SK-MEL-5 (cell line): ENCODE data around the gene FBRSL1. TPM values are rescaled to one million over a fixed set of nuclear protein-coding genes. Genes with fewer than 3 reads are reported as not detected.

Experiments
- DNase-seq: peaks from one replicate; pipeline ENCODE4 v3.0.0-alpha.2; 2016; ENCODE audit warnings: low read depth, low spot score
- in situ Hi-C: cut with HindIII; loops from 2 replicates; pipeline ENCODE4 v1.10.0; 2016; ENCODE audit warnings: low sequenced_read_pairs, high pct_unique_total_duplicates, low pct_unique_long_range_greater_than_20kb
- total RNA-seq: library from RNA; depleted of rRNA; stranded (reverse); fragments of >200 nt; shearing (Covaris generic); gene quantifications from 2 replicates; pipeline ENCODE4 v1.2.3, GENCODE V29; 2014

The FBRSL1 gene
- total RNA-seq, 1 experiment from 2014 or later: 4.1 TPM

DNA sequence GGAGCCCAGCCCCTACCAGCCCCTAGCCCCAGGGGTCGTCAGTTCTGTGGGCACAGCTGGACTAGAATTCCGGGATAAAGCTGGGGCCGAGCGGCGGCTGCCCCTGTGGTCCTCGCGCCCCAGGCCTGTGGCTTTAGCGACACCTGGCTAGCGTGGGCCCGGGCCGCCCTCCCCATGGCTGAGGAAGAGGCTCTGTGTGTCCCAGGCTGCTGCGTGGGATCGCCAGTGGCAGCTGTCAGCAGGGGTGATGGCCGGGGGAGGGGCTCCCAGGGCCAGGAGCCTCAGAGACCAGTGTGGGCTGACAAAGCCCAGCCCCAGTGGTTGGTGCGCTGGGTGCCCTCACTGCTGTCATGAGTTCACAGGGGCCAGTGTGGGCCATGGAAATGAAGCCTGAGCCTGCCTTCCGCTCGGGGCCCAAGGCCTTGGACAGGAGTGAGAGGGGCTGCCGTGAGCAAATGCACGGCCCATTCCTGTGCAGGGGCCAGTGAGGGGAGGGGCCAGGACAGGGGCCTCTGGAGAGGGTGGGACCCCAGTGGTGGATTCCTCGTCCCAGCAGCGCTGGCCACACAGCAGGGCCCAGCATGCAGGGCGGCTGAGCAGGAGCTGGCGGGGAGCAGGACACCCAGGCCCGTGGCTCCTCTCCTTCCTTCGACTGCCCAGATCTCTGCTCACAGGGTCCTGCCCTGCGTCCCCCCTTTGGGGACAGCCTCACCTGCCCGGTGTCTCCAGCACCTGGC lies 11.4 kb downstream of the FBRSL1 start:
- in situ Hi-C loops: no loop called here
- DNase-seq: no peak

DNA sequence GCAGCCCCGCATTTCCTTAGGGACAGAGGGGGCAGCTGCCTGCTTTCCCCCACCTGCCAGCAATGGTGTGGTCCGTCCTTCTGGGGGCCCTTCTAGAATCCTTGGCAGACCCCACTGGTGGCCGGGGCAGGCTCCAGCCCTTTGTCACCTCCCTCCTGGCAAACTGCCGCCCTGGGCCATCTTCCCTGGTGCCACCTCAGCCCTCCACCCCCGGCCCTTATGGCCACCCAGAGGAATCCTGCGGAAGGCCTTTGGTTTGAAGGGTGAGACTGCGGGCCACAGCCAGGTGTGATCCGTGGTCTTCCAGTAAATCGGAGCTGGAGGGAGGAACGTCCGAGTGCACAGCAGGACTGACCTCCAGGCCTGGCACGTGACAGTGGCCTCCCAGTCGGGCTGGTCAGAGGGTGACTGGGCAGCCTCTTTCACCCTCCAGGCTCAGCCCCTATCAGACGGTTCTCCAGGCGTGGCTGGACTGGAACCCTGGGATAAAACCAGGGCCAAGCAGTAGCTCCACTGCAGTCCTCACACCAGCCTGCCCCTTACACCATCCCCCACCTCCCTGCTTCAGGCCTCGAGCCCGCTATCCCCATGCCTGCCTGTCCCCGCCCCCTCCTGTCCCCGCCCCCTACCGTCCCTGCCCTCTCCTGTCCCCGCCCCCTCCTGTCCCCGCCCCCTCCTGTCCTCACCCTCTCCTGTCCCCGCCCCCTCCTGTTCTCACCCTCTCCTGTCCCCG lies 12.4 kb downstream of the FBRSL1 start:
- peak; percentile 29 for DNase-seq
- in situ Hi-C loops: no loop called here

DNA sequence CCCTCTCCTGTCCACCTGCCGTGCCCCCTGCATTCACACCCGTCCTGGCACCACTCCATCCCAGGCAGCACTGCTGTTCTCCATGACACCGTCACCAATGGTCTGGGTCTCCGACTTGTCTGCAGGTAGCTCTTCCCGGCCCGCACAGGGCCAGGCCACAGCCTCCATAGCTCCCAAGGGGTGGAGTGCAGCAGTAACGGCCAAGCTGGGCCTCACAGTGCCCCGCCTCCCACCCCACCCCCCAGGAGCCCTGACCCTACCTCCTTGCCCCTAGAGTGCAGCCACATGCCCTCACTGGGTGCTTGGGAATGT lies 12.9 kb downstream of the FBRSL1 start:
- in situ Hi-C loops: no loop called here
- no peak for DNase-seq

DNA sequence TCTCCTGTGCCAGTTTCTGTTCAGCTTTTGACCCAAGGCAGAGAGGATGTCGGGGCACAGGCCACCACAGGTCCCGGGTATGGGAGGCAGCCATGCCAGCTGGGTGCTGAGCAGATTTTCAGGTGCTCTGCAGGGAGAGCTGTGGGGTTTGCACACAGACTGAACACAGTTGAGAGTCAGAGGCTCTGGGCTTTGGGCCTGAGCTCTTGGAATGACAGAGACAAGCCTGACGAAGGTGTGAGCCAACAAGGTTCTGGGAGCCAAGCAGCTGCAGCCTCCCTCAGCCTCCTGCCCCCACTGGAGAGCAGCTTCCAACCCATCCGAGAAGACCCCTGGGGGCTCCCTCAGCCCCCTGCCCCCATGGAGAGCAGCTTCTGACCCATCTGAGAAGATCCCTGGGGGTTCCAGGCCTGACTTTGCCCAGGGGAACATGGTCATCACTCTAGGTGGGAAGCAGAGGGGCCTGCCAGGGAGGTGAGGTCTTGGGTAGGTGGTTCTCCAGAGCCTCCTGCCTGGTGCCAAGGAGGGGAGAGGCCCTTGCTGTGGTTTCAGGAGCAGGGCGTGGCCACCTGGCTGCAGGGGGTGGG lies 13.8 kb downstream of the FBRSL1 start:
- in situ Hi-C loops: no loop called here
- DNase-seq: no peak

DNA sequence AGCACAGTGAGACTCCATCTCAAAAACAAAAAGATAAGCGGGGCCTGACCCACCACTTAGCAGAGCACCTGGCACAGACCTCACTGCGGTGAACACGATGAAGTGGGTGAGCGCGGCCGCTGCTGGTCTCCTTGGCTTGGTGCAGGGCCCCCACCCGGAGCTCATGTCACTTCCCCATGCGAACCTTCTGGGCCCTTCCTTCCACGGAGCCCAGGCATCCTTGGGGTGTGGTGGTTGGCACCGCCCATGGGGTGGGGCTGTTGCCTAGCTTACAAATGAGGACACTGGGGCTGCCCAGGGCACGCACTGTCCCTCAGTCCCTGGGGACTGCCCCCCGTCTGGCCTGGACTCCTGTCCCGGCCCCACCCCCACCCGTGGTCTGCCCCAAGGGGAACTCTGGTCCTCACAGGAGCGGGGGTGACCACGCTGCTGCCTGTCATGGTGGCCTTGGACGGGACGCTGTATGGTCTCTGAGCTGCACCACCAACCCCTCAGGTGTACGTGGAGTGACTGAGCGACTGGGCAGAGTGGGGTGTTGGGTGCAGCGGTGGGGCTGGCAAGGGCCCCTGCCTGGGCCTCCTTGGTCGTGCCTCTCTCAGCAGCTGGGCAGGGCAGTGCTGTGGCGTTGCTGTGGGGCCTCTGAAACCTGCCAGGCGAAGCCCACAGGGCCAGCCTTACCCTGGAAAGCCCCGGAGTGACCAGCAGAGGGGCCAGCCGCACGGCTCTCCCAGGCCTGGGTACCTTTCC lies 15.3 kb downstream of the FBRSL1 start:
- in situ Hi-C loops: no loop called here
- DNase-seq: no peak

DNA sequence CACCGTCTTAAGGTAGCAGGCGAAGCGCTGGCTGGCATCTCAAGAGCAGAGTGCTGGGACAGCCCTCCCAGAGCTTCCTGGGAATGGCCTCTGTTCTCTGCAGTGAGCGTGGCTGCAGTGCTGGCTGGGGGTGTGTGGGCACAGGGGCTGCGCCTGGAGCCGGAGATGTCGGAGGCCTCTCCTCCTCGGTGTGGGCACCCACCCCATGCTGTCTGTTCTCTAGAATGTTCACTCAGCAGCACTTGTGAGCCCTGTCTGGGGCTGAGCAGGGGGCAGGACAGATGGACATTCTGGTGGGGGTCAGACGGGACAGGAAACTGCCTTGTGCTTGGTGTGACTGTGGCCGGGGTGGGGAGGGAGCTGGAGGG lies 15.9 kb downstream of the FBRSL1 start:
- in situ Hi-C loops: no loop called here
- no peak for DNase-seq

DNA sequence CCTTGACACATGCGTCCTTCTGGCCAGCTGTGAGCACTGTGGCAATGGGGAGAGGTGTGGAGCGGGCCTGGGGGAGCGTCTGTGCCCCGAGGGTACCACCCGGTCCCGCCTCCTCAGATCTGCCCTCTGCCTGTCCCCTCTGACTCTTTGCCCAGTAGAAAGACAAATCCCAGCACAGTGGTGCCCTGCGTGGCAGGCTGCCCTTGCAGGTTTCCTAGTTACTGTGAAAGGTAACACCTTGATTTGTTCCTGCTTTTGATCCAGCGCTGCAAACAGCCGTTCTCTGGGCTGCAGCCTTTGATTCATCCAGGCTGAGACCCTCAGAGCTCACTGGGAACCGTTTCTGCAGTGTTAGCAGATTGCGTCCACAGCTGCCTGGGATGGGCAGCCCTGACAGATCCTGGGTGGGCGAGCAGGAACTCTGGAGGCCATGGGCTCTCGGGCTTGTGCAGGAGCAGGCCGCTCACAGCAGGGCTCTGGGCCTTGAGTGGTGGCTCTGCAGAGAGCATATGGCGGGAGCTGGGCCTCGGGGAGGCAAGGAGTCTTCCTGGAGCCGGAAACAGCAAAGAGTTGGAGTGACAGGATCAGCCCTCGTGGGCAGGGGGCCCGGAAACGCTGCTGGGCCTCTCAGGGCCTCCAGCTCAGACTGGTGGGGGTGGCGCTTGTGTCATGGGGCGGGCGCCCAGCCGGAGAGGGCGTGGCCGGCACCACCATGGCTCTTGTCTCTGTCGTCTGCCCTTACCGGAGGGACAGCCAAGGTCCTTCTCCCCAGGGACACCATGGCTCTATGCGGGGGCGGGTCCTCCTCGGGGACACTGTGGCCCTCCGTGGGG lies 16.6 kb downstream of the FBRSL1 start:
- in situ Hi-C loops: no loop called here
- DNase-seq: peak; percentile 18

DNA sequence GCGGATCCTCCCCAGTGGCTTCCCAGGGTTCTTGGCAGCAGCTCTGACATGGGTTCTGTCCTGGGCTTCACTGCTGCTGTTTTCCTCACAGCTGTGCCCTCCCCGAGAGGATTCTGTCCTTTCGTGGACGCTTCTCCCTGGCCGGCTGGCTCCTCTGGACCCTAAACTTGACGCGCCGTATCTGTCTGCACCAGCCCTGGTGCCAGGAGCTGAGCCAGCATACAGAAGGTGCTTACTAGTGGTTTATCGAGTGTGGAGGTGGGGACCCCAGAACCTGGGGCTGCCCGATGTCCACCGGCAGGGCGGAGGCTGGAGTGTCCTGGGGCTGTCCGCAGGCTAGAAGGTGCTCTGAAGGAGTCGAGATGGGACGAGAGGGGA lies 17.2 kb downstream of the FBRSL1 start:
- DNase-seq: no peak

DNA sequence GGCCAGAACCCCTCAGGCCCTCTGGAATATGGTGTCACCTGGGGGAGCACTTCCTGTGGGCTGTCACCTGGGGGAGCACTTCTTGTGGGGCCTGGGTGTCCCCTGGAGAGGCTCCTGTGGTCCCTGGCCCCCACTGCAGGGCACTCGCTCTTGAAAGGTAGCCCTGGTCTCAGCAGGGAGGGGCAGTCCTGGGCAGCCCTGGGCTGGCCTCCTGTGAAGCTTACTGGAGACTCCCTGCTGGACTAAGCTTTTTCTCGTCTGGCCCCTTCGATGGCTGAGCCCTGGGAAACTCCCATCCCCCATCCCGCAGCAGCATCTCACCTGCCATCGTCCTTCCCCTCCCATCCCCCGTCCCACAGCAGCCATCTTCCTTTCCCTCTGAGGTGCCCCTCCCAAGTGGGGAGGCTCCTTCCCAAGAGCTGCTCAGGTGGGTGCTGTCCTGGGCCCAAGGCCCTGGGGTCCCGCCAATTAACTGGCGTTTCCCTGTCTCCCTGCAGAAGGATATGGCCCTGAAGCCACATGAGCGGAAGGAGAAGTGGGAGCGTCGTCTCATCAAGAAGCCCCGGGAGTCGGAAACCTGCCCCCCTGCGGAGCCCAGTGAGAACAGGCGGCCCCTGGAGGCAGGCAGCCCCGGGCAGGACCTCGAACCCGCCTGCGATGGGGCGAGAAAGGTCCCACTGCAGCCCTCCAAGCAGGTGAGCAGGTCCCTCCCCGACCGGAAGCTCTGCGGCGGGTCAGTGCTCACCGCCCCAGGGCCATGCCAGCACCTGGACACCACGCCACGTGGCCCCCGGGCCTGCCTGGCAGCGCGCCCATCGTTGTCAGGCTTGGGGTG lies 17.9 kb downstream of the FBRSL1 start:
- no peak for DNase-seq
- in situ Hi-C loops: no loop called here

More for the DNA sequence above, 17.2 kb downstream of the FBRSL1 start:
- in situ Hi-C loops: no loop called here

DNA sequence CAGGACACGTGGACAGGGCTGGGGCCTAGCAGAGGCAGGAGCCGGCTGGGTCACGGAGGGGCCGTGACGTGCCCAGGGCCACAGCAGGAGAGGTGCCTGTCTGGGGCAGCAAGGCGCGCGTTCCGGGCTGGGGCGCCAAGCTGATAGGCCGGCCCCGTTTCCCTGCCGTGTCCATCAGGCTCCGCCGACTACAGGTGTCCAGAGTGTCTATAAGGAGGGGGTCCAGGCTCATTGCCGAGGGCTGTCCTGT lies 18.5 kb downstream of the FBRSL1 start:
- no peak for DNase-seq
- in situ Hi-C loops: no loop called here

DNA sequence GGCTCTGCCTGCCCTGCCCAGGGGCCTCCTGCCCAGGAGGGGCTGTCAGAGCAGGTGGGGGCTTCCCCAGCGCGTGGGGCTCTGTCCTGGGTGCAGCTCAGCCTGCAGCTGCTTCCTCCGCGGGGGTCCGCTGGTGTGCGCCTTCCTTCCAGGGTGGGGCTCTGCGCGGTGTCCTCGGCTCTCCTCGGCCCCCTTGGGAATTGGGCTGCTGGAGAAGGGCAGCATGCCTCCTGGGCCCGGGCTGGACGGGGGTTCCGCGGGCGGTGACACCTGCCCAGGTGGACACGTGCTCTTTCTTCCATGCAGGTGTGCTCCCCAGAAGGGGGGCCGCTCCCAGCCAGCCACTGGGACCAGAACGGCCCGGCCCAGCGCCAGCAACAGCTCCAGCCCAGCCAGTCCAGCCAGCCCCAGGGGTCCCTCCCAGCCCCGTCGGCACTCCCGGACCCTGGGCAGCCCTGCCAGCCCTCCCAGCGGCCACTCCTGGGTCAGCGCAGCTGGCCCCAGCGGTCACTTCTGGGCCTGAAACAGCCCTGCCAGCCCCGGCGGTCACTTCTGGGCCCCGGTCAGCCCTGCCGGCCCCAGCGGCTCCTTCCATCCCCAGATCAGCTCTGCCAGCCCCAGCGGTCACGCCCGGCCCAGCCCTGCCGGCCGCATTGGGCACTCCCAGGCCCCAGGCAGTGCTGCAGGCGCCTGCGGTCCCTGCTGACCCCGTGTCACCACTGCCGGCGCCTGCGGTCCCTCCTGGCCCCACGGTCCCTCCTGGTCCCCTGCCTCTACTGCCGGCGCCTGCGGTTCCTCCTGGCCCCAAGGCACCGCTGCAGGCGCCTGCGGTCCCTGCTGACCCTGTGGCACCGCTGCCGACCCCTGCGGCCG lies 19.1 kb downstream of the FBRSL1 start:
- DNase-seq: no peak
- in situ Hi-C loops: no loop called here

DNA sequence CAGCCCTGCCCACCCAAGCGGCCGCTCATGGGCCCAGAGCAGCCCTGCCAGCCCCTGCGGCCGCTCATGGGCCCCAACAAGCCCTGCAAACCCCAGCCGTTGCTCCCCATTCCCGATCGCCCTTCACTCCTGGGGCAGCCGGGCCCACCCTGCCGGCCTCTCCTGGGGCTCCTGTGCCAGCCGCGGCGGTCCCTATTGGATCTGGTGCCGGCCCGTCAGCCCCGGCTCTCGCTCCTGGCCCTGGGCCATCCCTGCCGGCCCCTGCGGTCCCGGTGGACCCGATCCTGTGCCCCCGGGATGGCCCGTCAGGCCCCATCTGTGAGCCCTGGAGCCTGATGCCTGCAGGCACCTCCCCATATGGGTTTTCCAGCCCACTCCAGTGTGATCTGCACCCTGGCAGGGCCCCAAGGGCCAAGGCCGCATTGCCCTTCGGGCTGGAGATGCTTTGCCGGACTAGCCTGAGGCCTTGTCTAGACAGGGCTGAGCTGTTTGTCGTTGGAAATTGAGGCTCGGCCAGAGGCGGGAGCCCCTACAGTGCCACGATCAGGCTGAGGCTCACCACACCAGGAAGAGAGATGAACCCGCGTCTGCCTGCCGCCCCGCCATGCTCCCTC lies 20.3 kb downstream of the FBRSL1 start:
- DNase-seq: no peak
- in situ Hi-C loops: no loop called here

DNA sequence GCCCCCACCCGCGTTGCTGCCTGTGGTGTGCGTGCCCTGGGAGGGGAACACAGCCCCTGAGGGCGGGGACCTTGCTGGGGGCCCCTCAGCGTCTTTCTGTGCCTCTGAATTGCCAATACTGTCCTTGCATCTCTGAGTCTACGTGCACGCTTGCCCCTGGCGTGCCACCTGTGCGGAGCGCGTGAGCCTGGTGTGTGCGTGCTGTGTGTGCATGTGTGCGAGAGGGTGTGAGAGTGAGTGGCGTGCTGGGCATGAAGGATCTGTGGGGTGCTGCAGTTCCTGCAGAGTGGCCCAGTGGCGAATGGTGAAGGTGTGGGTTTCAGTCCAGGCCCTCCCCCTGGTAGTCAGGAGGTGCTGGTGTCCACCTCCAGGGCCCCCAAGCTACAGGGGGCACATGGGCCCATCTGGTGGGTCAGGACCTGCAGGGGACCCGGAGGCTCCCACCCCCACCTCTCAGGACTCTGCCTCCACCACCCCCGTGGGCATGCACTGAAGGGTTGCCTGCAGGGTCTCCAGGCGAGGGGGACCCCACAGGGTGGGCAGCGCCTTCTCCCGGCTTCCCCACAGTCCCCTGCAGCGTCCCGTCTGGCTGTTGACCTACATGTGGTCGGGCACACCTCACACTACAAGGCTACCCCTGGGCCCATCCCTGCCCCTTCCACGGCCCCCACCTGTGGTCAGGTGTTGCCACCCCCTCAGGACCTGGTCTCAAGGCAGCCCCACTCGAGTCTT lies 21.0 kb downstream of the FBRSL1 start:
- in situ Hi-C loops: no loop called here
- DNase-seq: no peak

DNA sequence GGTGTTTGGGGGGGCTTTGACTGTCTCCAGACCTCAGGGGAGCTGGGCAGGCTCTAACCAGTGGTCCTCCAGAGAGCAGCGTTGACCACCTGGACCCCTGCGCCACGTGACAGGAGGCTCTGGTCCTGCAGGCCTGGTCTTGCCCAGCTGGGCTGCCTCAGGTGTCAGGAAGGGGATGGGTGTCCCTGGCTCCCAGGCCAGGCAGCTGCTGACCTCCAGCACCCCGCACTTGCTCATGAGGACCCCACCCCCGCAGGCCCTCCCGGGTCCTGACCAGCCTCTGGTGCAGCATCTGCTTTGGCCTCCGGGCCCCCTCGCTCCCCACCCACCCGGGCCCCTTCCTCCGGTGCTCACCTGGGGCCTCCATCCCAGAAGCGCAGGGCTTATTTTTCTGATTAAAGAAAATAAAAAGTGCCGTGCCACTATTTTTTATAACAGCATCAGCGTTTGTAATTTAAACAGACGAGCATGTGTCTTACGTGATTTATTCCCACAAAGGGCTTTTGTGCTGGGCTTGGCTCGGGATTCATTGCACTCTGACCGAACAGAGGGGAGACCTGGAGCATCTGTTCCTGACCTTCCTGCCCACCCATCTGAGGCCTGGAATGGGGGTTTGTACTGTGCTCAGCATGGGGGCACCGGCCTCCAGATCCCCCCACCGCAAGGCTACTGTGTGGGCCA lies 21.7 kb downstream of the FBRSL1 start:
- DNase-seq: peak; percentile 56
- in situ Hi-C loops: no loop called here
